Gastroesophageal sphincter (tissue), 4 donors: ENCODE data around the gene ZBTB24. TPM values are rescaled to one million over a fixed set of nuclear protein-coding genes. Genes with fewer than 3 reads are reported as not detected.

ENCODE experiments used
- ATAC-seq: fragments of 150-250 bp; one replicate; pipeline ENCODE4 v1.9.1; 2016; ENCODE audit warnings: mild to moderate bottlenecking, moderate library complexity
- H3K27ac ChIP-seq, 4 donors: fragments of 200-600 bp; sonication (generic) in 3 of 4; 1 replicate in 3 of 4; 2 replicates in 1 of 4; pipeline ENCODE4 v1.5.1; 2016 to 2019
- H3K27me3 ChIP-seq: fragments of 200-600 bp; sonication (generic); one replicate; pipeline ENCODE4 v1.5.1; 2019
- H3K36me3 ChIP-seq, 2 donors: fragments of 200-600 bp; sonication (generic); one replicate each; pipeline ENCODE4 v1.5.1; 2019; ENCODE audit warnings: control low read depth in 1 of 2
- H3K4me1 ChIP-seq, 3 donors: fragments of 200-600 bp; sonication (generic); 1 replicate in 2 of 3; 2 replicates in 1 of 3; pipeline ENCODE4 v1.5.1; 2016 to 2019; ENCODE audit warnings: control low read depth in 2 of 3
- H3K4me3 ChIP-seq, 2 donors: fragments of 200-600 bp; sonication (generic); one replicate each; pipeline ENCODE4 v1.5.1; 2019; ENCODE audit warnings: mild to moderate bottlenecking in 1 of 2, moderate library complexity in 1 of 2
- H3K9me3 ChIP-seq, 3 donors: fragments of 200-600 bp; sonication (generic); one replicate each; pipeline ENCODE4 v1.5.1; 2017 to 2019; ENCODE audit warnings: control low read depth in 2 of 3
- EP300 ChIP-seq: sonication (generic); formaldehyde crosslinking; IDR thresholded peaks from one replicate; pipeline ENCODE4 v1.6.1; 2017; ENCODE audit warnings: antibody characterized with exemption, mild to moderate bottlenecking
- POLR2A ChIP-seq, 2 donors: fragments of 450-650 bp; IDR thresholded peaks; one replicate each; pipeline ENCODE4 v1.6.1; 2017; ENCODE audit warnings: antibody characterized with exemption in 2 of 2, mild to moderate bottlenecking in 2 of 2, moderate library complexity in 1 of 2
- POLR2AphosphoS5 ChIP-seq: sonication (generic); formaldehyde crosslinking; IDR thresholded peaks from one replicate; pipeline ENCODE4 v1.6.1; 2017; ENCODE audit warnings: antibody characterized with exemption
- WGBS, 2 donors: methylation state at CpG; one replicate each; pipeline ENCODE4 v1.1.5; 2018; ENCODE audit warnings: low coverage in 1 of 2; 5-methylcytosine and 5-hydroxymethylcytosine counted together
- total RNA-seq, 4 donors: library from RNA; depleted of rRNA; stranded (reverse); fragments of >200 nt; gene quantifications; one replicate each; pipeline ENCODE4 v1.1.0, GENCODE V29; 2016
- TF ChIP-seq, protein P1 (sequence below), 4 experiments: fragments of 200-600 bp in 2 of 4; fragments of 450-650 bp in 2 of 4; sonication (generic) in 1 of 4; IDR thresholded peaks; one replicate each; pipeline ENCODE4 v1.5.1; 2017 to 2019; ENCODE audit warnings: antibody characterized with exemption in 4 of 4, mild to moderate bottlenecking in 2 of 4, moderate library complexity in 2 of 4

ZBTB24 gene
- 1 to 10 TPM; 6.2 to 8.9 (median 7.0) TPM for total RNA-seq

DNA sequence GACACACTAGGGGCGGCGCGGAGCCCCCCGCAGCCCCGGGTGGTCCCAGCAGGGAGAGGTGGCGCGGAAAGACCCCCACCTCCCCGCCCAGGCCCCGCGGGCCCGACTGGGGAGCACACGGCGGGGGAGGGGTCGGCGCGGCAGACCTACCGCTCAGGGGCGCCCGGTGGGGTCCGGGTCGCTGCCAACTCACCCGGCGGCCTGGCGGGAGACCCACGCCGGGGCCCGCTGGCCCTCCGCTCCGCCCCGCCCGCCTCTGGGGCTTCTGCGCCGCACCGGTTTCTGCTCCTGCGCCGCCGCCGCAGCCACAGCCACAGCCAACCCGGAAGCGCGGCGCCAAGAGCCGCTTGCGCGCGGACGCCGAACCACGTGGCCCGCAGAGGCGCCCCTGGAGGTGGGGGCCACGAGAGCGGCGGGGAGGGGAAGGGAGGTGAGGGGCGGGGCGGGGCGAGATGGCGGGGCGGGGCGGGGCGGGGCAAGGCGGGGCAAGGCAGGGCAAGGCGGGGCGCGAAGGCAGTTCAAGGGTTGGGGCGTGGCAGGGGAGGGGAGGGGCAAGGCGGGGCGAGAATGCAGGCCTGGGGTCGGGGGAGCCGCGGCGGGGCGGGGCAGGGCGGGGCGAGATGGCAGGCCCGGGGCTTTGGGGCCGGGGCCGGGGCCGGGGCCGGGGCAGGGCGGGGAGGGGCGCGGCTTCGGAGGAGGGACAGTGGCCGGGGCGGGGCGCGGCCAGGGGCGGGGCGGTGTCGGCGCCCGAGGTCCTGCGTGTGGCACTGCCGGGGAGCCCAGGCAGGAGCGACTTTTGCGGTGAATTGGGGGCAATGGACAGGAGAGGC, at the start of gene ZBTB24:
ZBTB24 (minus strand) TSS at position 315 of the 830 bp plus-strand sequence. CDS start 1,193 bp downstream, outside the sequence.
- TF ChIP-seq EP300 (no peak), POLR2A (IDR thresholded peaks at IDR 0.05) (peak; percentile 84 to 85), POLR2AphosphoS5 (peak; percentile 81)
- TF ChIP-seq, protein P1, sequence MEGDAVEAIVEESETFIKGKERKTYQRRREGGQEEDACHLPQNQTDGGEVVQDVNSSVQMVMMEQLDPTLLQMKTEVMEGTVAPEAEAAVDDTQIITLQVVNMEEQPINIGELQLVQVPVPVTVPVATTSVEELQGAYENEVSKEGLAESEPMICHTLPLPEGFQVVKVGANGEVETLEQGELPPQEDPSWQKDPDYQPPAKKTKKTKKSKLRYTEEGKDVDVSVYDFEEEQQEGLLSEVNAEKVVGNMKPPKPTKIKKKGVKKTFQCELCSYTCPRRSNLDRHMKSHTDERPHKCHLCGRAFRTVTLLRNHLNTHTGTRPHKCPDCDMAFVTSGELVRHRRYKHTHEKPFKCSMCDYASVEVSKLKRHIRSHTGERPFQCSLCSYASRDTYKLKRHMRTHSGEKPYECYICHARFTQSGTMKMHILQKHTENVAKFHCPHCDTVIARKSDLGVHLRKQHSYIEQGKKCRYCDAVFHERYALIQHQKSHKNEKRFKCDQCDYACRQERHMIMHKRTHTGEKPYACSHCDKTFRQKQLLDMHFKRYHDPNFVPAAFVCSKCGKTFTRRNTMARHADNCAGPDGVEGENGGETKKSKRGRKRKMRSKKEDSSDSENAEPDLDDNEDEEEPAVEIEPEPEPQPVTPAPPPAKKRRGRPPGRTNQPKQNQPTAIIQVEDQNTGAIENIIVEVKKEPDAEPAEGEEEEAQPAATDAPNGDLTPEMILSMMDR (IDR thresholded peaks at IDR 0.05), result peak in 1 of 4 experiments; percentile 18
- peak; percentile 94 for ATAC-seq
- Histone ChIP-seq H3K27ac (peak within 1 kb of the TSS; percentile 72 to 92 (median 85)), H3K27me3 (no peaks in the 10 kb centered on the region), H3K36me3 (peaks cover 0 to 19% of the 10 kb centered on the region in 2 donors), H3K9me3 (no peaks in the 10 kb centered on the region), H3K4me3 (peak within 1 kb of the TSS; percentile 97 to 100), H3K4me1 (peaks cover 4 to 51% (median 32%) of the 10 kb centered on the region in 3 donors)
- 0% methylated on average over 2 of the region's 97 CpGs; no CpG with 5 or more reads in 1 of the 2 donors for WGBS, 2 donors

- TF ChIP-seq POLR2AphosphoS5, result no peak
- TF ChIP-seq EP300, result no peak
- TF ChIP-seq, protein P1 (IDR thresholded peaks at IDR 0.05), result no peak
- no peak for TF ChIP-seq POLR2A (IDR thresholded peaks at IDR 0.05)
- H3K27ac ChIP-seq, result peak overlapping the region in 2 of 4 donors; percentile 14 to 32
- no peaks in the 10 kb centered on the region for H3K9me3 ChIP-seq
- H3K4me1 ChIP-seq, result peaks cover 0 to 14% (median 0%) of the 10 kb centered on the region in 3 donors
- no peak overlapping the region for H3K4me3 ChIP-seq
- H3K36me3 ChIP-seq, result no peaks in the 10 kb centered on the region
- WGBS, 2 donors, result 24 to 33% methylated on average over 5 to 6 of the region's 6 CpGs
- no peaks in the 10 kb centered on the region for H3K27me3 ChIP-seq
- ATAC-seq, result peak; percentile 28
These were observed 48.4 kb upstream of the ZBTB24 start for GRCh38 chr6:109531446-109531845.

- no peak overlapping the region for H3K4me3 ChIP-seq
- no peaks in the 10 kb centered on the region for H3K9me3 ChIP-seq
- H3K4me1 ChIP-seq, result peaks cover 0 to 14% (median 0%) of the 10 kb centered on the region in 3 donors
- no peak overlapping the region for H3K27ac ChIP-seq
- no peaks in the 10 kb centered on the region for H3K36me3 ChIP-seq
- ATAC-seq, result no peak
- H3K27me3 ChIP-seq, result no peaks in the 10 kb centered on the region
- TF ChIP-seq, protein P1 (IDR thresholded peaks at IDR 0.05), result no peak
- TF ChIP-seq POLR2A (IDR thresholded peaks at IDR 0.05) (no peak), POLR2AphosphoS5 (no peak), EP300 (no peak)
- 83 to 100% methylated on average over 3 of the region's 3 CpGs for WGBS, 2 donors
These were observed 45.0 kb upstream of the ZBTB24 start for GRCh38 chr6:109527989-109528388.

DNA sequence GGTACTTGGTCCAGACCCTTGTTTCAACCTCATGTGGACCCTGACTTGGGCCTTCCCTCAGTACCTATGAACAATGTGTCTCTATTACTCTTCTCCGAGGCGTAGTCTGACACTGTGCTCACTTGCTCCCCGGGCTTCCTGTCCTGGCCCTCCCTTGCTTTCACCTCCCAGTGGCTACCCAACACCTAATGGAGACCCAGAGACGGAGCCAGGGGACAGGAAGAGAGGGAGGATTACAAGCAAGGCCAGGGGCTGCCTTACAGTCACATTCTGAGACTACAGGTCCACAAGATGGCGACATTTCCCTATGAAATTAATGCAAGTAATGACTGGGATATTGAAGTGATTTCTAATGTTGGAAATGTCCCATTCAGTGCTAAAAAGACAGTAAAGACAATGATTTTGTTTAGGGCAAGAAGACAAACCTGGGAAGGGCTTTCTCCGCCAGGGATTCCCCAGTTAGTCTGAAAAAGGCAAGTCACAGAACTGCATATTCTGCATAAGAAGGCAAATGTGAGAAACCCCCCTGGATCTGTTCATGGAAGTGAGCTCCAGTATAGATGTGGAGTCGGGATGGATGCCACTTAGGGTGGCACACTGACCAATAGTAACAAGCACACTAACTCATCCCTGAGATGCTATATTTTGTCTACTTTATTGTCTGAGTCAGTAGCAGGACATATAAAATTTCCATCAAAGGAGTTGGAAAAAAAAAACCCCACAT, 44.0 kb upstream of the ZBTB24 start:
- Histone ChIP-seq H3K27me3 (no peaks in the 10 kb centered on the region), H3K36me3 (no peaks in the 10 kb centered on the region), H3K27ac (no peak overlapping the region), H3K4me3 (no peak overlapping the region), H3K4me1 (peaks cover 0 to 11% (median 0%) of the 10 kb centered on the region in 3 donors), H3K9me3 (no peaks in the 10 kb centered on the region)
- no peak for TF ChIP-seq POLR2A (IDR thresholded peaks at IDR 0.05)
- TF ChIP-seq, protein P1 (IDR thresholded peaks at IDR 0.05), result peak; percentile 13 to 56 (median 30)
- WGBS, 2 donors, result 44 to 53% methylated on average over 4 to 5 of the region's 7 CpGs
- ATAC-seq, result no peak
